ENCODE results near the gene GALNT9.
"Not testable (repeated sequence)": the region's sequence is repeated elsewhere in the genome, so short reads cannot be mapped to it uniquely, and the experiment has no call there.

Gene GALNT9

GRCh38 chr12:132204063-132204792 lies 125.2 kb downstream of the GALNT9 start:
- in situ Hi-C loops (cut with MboI; ENCODE audit: low sequenced_read_pairs) = no loop called here

- in situ Hi-C loops (cut with MboI; ENCODE audit: low sequenced_read_pairs) = no loop called here
These were observed 126.3 kb downstream of the GALNT9 start for GRCh38 chr12:132202929-132203721.

- in situ Hi-C loops (cut with MboI; ENCODE audit: low sequenced_read_pairs) = no loop called here
These were observed 127.8 kb downstream of the GALNT9 start for GRCh38 chr12:132201391-132202120.

GRCh38 chr12:132200800-132201199 lies 128.6 kb downstream of the GALNT9 start:
- in situ Hi-C loops (cut with MboI; ENCODE audit: low sequenced_read_pairs) = no loop called here

GRCh38 chr12:132199526-132200319 lies 129.7 kb downstream of the GALNT9 start:
- in situ Hi-C loops (cut with MboI; ENCODE audit: low sequenced_read_pairs) = no loop called here

- in situ Hi-C loops (cut with MboI; ENCODE audit: low sequenced_read_pairs) = no loop called here
These were observed 130.3 kb downstream of the GALNT9 start for GRCh38 chr12:132199101-132199500.

GRCh38 chr12:132197581-132198354 lies 131.6 kb downstream of the GALNT9 start:
- in situ Hi-C loops (cut with MboI; ENCODE audit: low sequenced_read_pairs) = no loop called here

- in situ Hi-C loops (cut with MboI; ENCODE audit: low sequenced_read_pairs) = no loop called here
These were observed 132.5 kb downstream of the GALNT9 start for GRCh38 chr12:132196873-132197390.

GRCh38 chr12:132196038-132196872 lies 133.1 kb downstream of the GALNT9 start:
- in situ Hi-C loops (cut with MboI; ENCODE audit: low sequenced_read_pairs) = no loop called here

- in situ Hi-C loops (cut with MboI; ENCODE audit: low sequenced_read_pairs) = not testable (repeated sequence)
These were observed 134.1 kb downstream of the GALNT9 start for GRCh38 chr12:132195242-132195641.

- in situ Hi-C loops (cut with MboI; ENCODE audit: low sequenced_read_pairs) = no loop called here
These were observed 134.8 kb downstream of the GALNT9 start for GRCh38 chr12:132194556-132194955.

- in situ Hi-C loops (cut with MboI; ENCODE audit: low sequenced_read_pairs) = no loop called here
These were observed 135.3 kb downstream of the GALNT9 start for GRCh38 chr12:132194056-132194455.

GRCh38 chr12:132191715-132192553 lies 137.5 kb downstream of the GALNT9 start:
- in situ Hi-C loops (cut with MboI; ENCODE audit: low sequenced_read_pairs) = no loop called here

- in situ Hi-C loops (cut with MboI; ENCODE audit: low sequenced_read_pairs) = no loop called here
These were observed 138.4 kb downstream of the GALNT9 start for GRCh38 chr12:132190834-132191500.

GRCh38 chr12:132190012-132190755 lies 139.2 kb downstream of the GALNT9 start:
- in situ Hi-C loops (cut with MboI; ENCODE audit: low sequenced_read_pairs) = no loop called here

- in situ Hi-C loops (cut with MboI; ENCODE audit: low sequenced_read_pairs) = no loop called here
These were observed 139.9 kb downstream of the GALNT9 start for GRCh38 chr12:132189378-132190011.

All from HL-60/S4 treated with retinoic acid at 250 ng/mL for 4 days and 3 days (cell line).